HEK293T (cell line): Measurements from ENCODE around the gene NOD1.

Source experiments
- ARNT ChIP-seq: fragments of 450-650 bp; IDR thresholded peaks from 2 replicates; pipeline ENCODE4 v1.6.1; 2017; ENCODE audit warnings: mild to moderate bottlenecking
- FOXA1 ChIP-seq: fragments of 450-650 bp; IDR thresholded peaks from 2 replicates; pipeline ENCODE4 v1.6.1; 2016; ENCODE audit warnings: mild to moderate bottlenecking
- FOXK2 ChIP-seq: fragments of 450-650 bp; IDR thresholded peaks from 2 replicates; pipeline ENCODE4 v1.6.1; 2016; ENCODE audit warnings: mild to moderate bottlenecking
- FOXM1 ChIP-seq: fragments of 450-650 bp; IDR thresholded peaks from 2 replicates; pipeline ENCODE4 v1.6.1; 2017; ENCODE audit warnings: mild to moderate bottlenecking, borderline replicate concordance
- LEF1 ChIP-seq: fragments of 450-650 bp; IDR thresholded peaks from 2 replicates; pipeline ENCODE4 v1.6.1; 2017; ENCODE audit warnings: mild to moderate bottlenecking, borderline replicate concordance
- SP1 ChIP-seq: fragments of 450-650 bp; IDR thresholded peaks from 2 replicates; pipeline ENCODE4 v1.6.1; 2017
- SUZ12 ChIP-seq: fragments of 450-650 bp; IDR thresholded peaks from 2 replicates; pipeline ENCODE4 v1.6.1; 2016; ENCODE audit warnings: mild to moderate bottlenecking

- no peak for TF ChIP-seq ARNT
- no peak for TF ChIP-seq FOXA1
- TF ChIP-seq SP1 = no peak
- no peak for TF ChIP-seq FOXM1
- TF ChIP-seq LEF1 = no peak
- TF ChIP-seq SUZ12 = no peak
- TF ChIP-seq FOXK2 = no peak
These were observed 18.9 kb downstream of the NOD1 start for GRCh38 chr7:30459591-30460245.
